Measurements from ENCODE around the gene KCNIP4.

The KCNIP4 gene

DNA sequence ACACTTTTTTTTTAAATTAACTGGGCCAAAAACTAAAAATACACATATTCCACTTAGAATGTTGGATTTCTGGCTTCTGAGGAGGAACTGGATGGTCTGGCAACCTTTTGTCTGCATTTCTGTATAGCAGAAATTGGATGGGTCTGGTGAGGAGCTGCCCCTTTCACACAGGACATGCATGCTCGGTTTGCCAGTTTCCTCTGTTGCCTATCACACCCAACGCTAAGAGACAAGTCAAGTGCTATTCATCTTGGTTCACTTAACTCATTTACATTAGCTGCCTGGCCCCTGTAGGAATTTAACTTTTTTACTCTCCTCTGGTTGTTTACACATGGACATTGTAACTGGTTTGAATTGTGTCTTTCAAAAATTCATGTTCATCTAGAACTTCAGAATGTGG, 1052.6 kb downstream of the KCNIP4 start:
- no peak for DNase-seq

DNA sequence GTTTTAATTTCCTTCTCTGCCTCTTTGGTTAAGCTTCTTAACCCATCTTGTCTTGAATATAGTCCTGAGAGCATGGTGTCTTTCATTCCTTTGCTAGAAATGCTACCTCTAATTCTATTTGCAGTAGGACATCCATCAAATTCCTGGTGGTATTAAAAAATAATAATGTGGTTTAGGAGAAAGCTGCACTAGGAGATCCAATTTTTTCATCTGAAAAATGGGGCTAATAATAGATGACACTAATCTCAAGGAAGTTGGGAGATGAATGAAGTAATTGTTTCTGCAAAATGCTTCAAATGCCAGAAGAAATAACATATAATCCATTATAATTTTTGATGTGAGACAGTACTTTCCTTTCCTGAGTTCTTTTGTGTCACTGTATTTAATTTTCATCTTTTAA, 1053.4 kb downstream of the KCNIP4 start:
- DNase-seq, result no peak

DNA sequence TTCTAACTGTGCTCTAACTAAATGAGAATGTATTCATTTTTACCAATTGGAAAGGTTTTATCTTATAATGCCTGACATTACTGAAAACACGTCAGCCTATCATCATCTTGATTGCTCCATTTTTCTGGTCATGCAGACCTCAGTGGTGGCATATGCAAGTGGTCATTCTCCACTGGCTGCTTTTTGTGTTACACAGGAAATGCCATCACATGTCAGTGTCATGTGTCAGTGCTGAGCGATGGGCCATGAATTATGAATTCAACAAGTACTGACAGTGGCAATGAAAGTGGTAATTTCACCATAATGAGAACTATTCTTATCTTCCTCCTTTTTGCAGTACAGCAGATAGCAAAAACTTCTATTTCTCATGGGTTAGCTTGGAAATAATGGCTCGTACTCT, 1057.8 kb downstream of the KCNIP4 start:
- no peak for DNase-seq

DNA sequence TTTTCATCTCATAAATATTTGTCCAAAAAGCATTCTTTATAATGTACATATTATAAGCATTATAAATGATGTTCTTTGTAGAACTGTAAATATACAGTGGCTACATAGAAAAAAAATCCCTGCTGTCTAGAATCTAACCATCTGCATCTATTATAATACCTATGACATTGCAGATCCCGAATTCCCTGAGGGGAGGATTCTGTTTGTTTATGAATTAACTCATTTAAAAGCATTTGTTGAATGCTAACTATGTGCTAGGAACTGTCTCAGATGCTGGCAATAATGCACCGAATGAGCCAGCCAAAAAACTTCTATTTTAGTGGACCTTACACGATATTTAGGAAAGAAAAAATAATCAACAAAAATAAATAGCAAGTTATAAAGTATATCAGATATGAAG, 1058.7 kb downstream of the KCNIP4 start:
- no peak for DNase-seq

DNA sequence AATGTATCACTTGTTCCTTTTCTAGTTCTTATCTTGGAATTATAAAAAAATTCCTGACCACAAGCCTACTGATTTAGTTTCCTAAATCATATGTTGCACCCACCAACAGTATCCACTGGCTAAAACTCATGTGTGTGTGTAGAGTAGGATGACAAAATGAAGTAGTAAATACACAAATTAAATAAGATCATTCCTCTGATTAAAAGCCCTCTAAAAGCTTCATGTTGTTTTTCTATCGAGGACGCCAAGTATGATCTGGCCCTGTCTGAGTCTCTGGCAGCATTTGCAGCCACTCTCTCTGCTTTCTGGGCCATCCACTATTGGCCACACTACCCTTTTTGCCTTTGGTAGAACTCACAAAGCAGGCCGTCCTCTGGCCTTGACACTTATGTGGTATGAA, 1064.9 kb downstream of the KCNIP4 start:
- no peak for DNase-seq

DNA sequence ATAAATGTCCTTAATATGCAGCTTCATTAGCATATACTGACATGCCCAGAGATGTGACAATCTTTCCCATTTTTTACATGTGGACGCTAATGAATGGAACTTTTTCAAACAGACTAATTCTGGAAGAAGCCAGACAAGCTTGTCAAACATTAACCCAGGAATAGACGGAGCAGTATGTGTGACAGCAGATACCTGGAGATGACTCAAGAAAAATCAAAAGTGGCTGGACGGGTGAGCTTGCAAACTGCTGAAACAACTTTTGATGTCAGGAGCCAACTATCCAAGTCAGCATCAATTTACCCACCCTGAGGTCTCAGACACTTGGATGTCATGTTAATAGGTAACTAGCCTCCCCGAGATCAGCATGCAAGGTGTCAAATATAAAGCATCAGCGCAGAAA, 1065.3 kb downstream of the KCNIP4 start:
- no peak for DNase-seq

DNA sequence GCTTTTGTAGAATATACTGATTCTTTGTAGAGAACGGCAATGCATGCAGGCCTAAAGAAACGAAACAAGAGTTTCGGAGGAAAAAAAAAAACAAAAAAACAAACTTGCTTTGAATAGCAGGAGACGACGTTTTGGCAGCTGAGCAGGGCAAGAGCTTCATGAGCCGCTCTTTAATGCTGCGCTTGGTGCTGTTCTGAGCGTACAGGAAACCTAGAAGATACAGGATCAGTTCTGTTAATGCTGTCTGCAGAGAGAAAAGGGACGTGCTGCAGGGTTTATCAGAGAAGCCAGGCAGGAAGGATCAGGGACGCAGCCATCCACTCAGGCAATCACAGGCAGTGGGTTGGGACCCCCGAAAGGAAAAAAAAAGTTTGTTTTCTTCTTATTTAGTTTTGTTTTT, 1066.1 kb downstream of the KCNIP4 start:
- DNase-seq, result no peak

DNA sequence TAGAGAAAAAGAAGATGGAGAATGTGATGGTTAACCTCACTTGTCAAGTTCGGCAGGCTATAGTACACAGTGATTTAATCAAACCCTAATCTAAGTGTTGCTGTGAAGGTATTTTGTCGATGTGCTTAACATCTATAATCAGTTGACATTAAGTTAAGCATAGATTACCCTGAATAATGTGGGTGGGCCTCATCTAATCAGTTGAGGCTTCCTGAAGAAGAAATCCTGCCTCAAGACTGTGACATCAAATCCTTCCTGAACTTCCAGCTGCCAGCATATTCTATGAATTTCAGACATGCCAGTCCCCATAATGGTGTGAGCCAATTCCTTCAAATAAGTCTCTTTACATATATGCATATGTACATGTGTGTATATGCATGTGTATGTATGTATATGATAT, 1066.9 kb downstream of the KCNIP4 start:
- DNase-seq, result no peak

DNA sequence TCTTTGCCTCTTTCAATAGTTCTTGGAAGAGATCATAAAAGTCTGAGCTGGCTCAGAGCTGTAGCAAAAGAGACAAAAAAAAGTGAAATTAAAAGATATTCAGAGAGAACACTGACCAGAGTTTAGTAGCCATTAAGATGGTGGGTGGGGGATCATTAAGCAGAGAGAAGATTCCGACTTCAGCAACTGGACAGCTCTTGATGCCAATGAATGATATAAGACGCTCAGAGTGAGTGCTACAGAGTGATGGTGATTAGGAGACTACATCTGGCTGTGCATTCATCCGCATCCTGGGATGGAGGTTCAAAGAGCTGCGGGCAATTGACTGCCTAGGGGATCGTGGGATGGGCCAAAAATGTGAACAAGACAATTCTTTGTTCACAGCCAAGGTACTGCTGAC, 1069.8 kb downstream of the KCNIP4 start:
- no peak for DNase-seq

DNA sequence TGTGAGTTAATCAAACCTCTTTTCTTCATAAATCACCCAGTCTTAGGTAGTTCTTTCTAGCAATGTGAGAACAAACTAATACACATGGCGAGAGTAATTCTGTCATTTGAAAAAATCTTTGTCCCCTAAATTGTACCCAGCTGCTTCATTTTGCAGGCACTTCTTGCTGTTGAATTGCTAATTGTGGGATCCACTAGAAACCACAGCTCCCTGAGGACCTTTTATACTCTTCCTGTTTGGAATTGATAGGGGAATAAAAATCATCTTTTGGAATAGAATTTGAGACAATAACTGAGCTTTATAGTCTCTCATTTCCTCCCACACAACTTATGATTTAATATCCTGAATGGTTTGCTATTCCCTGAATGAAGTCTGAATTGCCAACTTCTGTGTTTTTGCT, 1078.1 kb downstream of the KCNIP4 start:
- no peak for DNase-seq

DNA sequence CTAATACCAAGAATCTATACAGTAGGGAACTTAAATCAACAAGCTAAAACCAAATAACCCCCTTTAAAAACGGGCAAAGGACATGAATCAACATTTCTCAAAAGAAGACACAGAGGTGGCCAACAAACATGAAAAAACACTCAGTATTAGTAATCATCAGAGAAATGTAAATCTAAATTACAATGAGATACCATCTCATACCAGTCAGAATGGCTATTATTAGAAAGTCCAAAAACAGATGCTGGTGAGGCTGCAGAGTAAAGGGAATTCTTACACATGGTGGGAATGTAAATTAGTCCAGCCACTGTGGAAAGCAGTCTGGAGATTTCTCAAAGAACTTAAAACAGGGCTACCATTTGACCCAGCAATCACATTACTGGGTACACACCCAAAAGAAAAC, 1080.5 kb downstream of the KCNIP4 start:
- no peak for DNase-seq

DNA sequence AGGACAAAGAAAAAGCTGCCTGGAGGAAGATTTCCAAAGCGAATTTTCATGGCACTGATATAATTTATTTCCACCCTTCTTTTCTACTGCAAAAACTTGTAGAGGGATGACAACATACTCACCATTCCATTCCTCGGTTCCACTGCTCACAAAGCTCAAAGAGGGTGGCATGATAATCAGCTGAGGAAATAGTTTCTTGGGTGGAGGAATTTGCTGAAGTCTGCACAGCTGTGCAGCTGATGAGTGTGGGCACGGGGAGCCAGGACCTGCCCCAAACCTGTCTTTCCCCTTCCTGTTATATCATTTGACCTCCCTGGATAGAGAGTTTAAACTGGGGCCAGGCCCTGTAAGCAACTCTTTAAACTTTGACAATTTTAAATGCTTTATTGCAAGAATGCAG, 1087.7 kb downstream of the KCNIP4 start:
- no peak for DNase-seq

DNA sequence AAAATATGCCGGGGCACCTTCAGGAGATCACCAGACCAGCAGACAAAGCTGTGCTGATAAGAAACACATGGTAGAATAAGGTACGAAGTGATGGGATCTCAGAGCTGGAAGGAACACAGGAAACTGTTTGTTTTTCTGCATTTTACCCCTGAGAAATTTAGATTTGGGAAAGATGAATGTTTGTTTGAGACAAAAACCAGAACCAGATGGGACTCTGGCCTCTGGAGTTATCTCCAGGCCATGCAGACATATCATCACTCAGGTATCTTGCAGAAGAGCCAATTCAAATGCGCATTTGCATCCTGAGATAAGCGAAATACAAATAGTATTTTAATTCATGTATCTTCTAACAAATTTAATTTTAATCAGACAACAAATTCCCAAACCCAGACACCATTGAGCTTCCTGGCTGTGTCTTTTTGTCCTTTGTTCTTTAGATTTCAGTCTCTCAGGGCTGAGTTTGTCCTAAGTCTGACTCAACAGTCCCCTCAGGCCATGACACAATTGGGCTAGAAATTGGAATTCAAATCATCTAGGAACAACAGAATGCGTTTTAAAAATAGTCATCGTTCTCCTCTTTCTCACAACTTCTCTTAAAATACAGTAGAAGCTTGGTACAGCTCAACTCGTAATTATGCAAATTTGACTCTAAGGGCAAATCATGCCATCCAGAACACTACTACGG, 1089.3 kb downstream of the KCNIP4 start:
- DNase-seq, result no peak

DNA sequence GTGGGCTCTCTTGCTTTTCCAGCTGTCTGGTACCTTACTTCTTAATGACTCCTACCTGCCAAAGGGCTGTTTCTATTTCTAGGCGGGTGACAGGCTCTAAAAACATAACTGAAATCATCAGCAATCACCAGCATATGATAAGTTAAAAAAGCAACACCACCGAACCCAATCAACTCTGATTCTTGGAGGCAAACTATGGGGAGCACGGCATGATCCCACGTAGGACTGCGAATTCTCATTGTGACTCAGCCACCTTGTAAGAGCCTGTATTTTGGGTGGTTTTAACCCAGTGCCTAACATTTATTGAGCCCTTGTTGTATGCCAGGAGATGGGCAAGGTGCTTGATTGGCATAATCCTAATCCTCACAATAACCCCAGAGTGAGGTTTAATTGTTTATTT, 1091.5 kb downstream of the KCNIP4 start:
- no peak for DNase-seq

DNA sequence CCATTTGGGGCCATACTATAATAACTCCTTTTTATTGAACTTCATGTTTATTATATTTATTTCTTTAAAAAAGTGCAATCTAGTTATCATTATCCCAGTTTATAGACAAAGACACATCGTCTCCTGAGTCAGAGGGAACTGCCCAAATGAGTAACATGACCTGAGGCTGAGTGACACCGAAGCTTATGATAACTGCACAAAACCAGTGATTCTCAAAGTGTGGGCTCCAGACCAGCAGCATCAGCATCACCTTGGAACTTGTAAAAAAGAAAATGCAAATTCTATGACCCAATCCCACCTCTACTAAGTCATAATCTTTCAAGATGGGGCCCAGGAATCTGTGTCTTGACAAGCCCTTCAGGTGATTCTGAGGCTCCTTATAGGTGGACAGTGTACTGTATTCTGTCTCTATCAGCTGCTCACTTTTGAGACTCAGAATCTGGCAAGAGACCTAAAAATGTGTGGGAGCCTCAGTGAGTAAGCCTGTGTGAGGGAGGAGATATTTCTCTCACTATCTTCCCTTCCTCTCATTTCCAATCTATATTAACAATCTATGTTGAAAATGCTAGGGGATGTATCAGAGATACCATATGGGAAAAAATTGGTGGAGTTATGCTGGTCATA, 1101.3 kb downstream of the KCNIP4 start:
- DNase-seq, result no peak

DNA sequence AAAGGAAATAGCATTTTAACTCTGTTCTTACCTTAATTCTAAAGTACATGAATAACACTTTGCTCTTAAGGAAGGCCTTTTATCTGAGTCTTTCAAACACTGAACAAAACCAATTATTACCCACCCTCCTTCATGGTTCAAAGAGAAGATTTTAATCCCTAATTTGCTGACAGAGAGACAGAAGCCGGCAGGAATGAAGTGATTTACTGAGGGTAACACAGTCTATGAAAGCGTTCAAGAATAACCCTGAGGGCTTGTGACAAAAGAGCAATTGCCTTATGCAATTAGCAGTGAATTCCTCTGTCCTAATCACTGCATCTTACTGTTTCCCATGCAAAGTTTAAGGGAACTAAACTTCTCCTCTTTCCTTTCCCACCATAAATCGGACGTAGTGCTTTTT, 1104.3 kb downstream of the KCNIP4 start:
- no peak for DNase-seq

DNA sequence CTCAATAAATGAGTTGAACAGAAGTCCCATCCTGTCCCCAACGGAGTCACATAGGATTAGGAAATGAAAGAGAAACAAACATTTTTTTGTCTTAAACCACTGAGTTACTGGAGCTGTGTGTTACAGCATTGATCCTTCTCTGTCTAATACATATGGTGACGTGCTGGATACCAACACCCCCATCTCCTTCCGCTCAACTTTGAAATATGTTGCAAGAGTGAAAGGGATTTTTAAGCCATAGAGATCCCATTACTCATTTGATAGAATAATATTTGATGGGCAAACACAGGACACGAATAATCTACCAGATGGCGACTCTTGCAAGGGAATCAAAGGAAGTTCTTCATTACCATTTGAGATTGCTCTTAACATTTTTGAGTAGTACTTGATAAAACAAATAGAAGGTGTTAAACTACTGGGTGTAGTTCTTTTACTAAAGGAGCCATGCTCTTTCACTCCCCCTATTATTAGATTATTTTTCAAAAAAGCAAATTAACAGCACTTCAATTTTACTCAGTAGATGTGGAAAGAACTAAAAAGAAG, 1107.9 kb downstream of the KCNIP4 start:
- DNase-seq, result no peak

DNA sequence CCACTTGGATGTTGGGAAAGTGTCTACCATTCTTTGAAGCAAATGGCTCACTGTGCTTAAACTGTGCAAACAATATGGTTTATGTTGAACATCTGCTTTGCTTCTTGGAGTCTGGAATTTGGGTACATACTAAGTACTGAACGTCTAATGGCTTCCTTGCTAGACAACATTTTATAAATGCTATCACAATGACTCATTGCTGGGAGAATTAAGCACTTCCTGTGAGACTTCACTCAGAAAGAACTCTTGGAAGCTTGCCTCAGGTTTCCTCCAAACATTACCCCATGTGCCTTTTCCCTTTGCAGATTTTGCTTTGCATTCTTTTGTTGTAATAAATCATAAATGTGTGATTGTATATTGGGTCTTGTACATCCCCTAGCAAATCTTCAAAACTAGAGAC, 1108.6 kb downstream of the KCNIP4 start:
- DNase-seq, result no peak

DNA sequence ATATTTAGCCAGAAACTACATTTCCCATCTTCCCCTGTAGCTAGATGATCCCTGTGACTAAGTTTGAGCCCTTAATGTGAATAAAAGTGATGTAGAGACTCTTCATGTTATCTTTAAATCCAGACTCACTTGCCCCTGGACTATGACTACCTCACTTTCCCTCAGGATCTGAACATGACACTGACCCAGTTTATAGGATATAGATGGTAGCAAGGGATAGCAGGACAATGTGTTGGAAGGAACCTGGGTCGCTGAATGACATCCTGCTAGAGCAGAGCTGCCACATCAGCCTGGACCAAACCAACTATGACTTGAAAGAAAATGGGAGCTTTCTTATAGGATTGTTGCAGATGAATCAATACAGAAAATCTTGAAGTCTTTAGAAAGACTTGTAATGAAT, 1110.1 kb downstream of the KCNIP4 start:
- no peak for DNase-seq

DNA sequence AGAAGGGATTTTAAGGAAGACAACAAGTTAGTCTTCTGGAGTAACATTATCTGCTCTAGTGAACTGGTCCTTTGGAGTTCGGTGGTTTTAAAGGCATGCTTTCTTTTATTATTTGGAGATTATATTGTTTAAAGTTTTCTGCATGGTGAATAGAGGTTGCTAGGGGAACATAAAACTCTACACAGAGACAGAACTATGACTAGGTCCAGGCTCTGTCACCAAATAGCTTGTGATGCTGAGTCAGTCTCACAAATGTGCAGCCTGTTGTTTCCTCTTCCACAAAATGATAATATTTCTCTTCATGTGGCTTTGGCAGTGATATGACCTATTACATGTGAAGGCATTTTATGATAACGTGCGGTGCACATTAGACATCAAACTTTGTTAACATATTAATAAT, 1115.7 kb downstream of the KCNIP4 start:
- no peak for DNase-seq

DNA sequence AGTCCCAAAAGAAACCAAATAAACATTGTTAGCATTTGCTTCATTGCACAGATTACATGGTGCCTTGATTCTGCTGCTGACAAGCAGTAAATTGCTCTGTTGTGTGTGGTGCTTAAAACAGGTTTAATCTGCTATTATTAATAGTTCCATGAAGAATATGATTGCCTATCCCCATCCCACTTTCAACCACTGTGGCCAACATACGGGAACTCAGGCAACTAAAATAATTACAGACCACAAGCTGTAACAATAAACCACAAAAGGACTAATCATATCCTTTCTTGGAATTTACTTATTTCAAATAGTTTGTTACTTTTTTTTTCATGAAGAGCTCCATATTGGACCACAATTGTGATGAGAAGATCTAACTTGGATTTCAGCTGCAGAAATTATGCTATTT, 1116.8 kb downstream of the KCNIP4 start:
- DNase-seq, result no peak

DNA sequence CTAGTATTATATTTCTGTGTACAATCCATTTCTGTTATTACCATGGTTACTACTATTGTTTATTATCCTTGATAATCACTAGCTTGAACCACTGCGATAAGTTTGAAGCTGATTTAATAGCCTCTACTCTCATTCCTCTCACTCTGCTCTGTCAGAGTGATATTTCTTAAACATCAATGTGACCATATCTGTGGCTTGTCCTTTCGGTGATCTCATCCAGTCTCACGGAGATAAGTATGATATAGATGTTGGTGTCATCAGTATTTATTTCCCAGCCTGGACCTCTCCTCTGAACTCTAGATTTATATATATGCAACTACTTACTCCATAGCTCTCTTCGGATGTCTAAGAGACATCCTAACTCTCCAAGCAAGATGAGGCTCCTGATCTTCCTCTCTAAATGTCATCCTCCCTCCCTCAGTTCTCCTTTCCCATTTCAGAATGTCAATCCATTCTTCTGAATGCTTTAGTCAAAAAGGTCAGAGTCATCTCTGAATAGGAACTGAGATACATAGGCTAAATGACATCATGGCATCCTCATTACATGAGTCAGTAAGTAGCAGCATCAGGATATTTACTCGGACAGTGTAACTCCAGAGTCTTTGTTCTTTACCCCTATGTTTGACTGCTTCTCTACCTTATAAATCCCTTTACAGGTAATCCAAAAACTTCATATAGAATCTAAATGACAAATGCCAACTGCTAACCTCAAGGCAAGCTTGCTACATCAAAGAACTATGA, 1118.8 kb downstream of the KCNIP4 start:
- no peak for DNase-seq

DNA sequence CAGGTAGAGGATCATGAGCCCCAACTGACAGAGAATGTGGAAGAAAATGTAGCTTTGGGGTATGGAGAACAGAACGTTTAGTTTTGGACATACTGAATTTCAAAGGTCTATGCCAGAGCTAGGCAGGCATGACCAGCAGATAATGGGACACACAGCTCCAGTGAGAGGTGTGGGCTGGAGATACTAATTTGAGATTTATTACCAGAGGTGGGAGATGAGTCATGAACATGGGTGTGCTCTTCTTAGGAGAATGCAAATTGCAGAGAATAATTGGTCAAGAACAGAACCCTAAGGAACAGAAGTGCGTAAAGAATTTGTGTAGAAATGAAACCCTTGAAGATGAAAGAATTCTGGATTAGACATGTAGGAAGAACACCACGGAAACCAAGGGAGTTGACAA, 1123.1 kb downstream of the KCNIP4 start:
- no peak for DNase-seq

DNA sequence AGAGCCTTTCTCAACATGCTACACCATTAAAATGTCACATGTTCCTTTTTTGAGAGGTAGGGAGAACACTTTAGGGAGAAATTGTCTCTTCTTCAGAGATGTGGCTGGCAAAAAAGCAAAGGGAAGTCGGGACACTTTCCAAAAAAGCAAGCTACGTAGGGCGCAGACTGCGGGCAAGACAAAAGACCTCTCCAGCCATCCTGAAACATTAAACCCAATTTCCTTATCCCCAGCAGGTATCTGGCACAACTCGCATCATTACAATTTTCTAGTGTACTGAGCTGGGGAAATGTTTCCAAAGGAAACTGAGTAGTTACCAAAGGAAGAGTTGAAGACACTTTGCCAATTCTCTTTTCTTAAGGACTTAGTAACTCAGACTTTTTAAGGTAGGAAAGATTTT, 1132.3 kb downstream of the KCNIP4 start:
- no peak for DNase-seq

Measured in NCI-H146 (cell line).